Glutamatergic neuron (in vitro differentiated cells): ENCODE data around the gene SLCO3A1. TPM values are rescaled to one million over a fixed set of nuclear protein-coding genes. Genes with fewer than 3 reads are reported as not detected.

Source experiments
- DNase-seq: peaks from one replicate; pipeline ENCODE4 v3.0.0; 2022
- H3K27ac Mint-ChIP-seq: one replicate; pipeline ENCODE4 v1.8.0; 2020; ENCODE audit warnings: mild to moderate bottlenecking, mixed read lengths, inconsistent platforms; ENCODE audit not compliant: unreplicated experiment
- H3K27me3 Mint-ChIP-seq: one replicate; pipeline ENCODE4 v1.8.0; 2020; ENCODE audit warnings: mild to moderate bottlenecking, moderate library complexity, mixed read lengths, inconsistent platforms; ENCODE audit not compliant: unreplicated experiment
- H3K36me3 Mint-ChIP-seq: one replicate; pipeline ENCODE4 v1.8.0; 2020; ENCODE audit warnings: mild to moderate bottlenecking, mixed read lengths, inconsistent platforms; ENCODE audit not compliant: unreplicated experiment
- H3K4me1 Mint-ChIP-seq: one replicate; pipeline ENCODE4 v1.8.0; 2020; ENCODE audit warnings: mild to moderate bottlenecking, low read depth, mixed read lengths, inconsistent platforms; ENCODE audit not compliant: unreplicated experiment
- H3K4me3 Mint-ChIP-seq: one replicate; pipeline ENCODE4 v1.8.0; 2020; ENCODE audit warnings: mild to moderate bottlenecking, mixed read lengths, inconsistent platforms; ENCODE audit not compliant: unreplicated experiment
- H3K9me3 Mint-ChIP-seq: one replicate; pipeline ENCODE4 v1.8.0; 2020; ENCODE audit warnings: mild to moderate bottlenecking, moderate library complexity, mixed read lengths, inconsistent platforms; ENCODE audit not compliant: unreplicated experiment
- CTCF ChIP-seq: fragments of 200-600 bp; sonication (generic); IDR thresholded peaks from one replicate; pipeline ENCODE4 v1.5.0; 2021; ENCODE audit not compliant: partially characterized antibody, unreplicated experiment
- total RNA-seq: library from RNA; stranded (reverse); fragmentation: NEBNext Ultra II Directional; extraction: Animal tissue kit (Norgen Biotek cat#: 25700); gene quantifications from one replicate; pipeline ENCODE4 v1.2.1, GENCODE V29; 2021; ENCODE audit not compliant: unreplicated experiment

Gene SLCO3A1
- total RNA-seq, 1 donor from 2014 or later = 27.9 TPM

GRCh38 chr15:91985297-91985696 is 131.8 kb downstream of the SLCO3A1 start:
- no peaks in the 10 kb centered on the region for H3K9me3 Mint-ChIP-seq
- H3K27ac Mint-ChIP-seq = no peak overlapping the region
- no peak for DNase-seq
- H3K4me1 Mint-ChIP-seq = peaks cover 13% of the 10 kb centered on the region
- H3K27me3 Mint-ChIP-seq = no peaks in the 10 kb centered on the region
- no peak for TF ChIP-seq CTCF
- H3K36me3 Mint-ChIP-seq = no peaks in the 10 kb centered on the region
- no peak overlapping the region for H3K4me3 Mint-ChIP-seq

GRCh38 chr15:91988071-91988470 is 134.6 kb downstream of the SLCO3A1 start:
- no peaks in the 10 kb centered on the region for H3K27me3 Mint-ChIP-seq
- H3K9me3 Mint-ChIP-seq = no peaks in the 10 kb centered on the region
- TF ChIP-seq CTCF = no peak
- no peak for DNase-seq
- H3K4me3 Mint-ChIP-seq = no peak overlapping the region
- H3K27ac Mint-ChIP-seq = no peak overlapping the region
- H3K36me3 Mint-ChIP-seq = no peaks in the 10 kb centered on the region
- H3K4me1 Mint-ChIP-seq = peaks cover 17% of the 10 kb centered on the region

GRCh38 chr15:91988655-91989054 is 135.1 kb downstream of the SLCO3A1 start:
- Mint-ChIP-seq H3K36me3 (no peaks in the 10 kb centered on the region), H3K9me3 (no peaks in the 10 kb centered on the region), H3K4me1 (peaks cover 13% of the 10 kb centered on the region), H3K27ac (no peak overlapping the region), H3K27me3 (no peaks in the 10 kb centered on the region), H3K4me3 (no peak overlapping the region)
- TF ChIP-seq CTCF = no peak
- no peak for DNase-seq

GRCh38 chr15:91989821-91990220 is 136.3 kb downstream of the SLCO3A1 start:
- TF ChIP-seq CTCF = no peak
- Mint-ChIP-seq H3K27ac (no peak overlapping the region), H3K9me3 (no peaks in the 10 kb centered on the region)

GRCh38 chr15:91992945-91993344 is 139.4 kb downstream of the SLCO3A1 start:
- H3K27ac Mint-ChIP-seq = no peak overlapping the region
- no peak for DNase-seq
- H3K9me3 Mint-ChIP-seq = no peaks in the 10 kb centered on the region
- no peaks in the 10 kb centered on the region for H3K27me3 Mint-ChIP-seq
- H3K4me3 Mint-ChIP-seq = no peak overlapping the region
- H3K36me3 Mint-ChIP-seq = no peaks in the 10 kb centered on the region
- no peak for TF ChIP-seq CTCF
- H3K4me1 Mint-ChIP-seq = peaks cover 10% of the 10 kb centered on the region

More at GRCh38 chr15:91989821-91990220, 136.3 kb downstream of the SLCO3A1 start:
- no peak overlapping the region for H3K4me3 Mint-ChIP-seq
- no peaks in the 10 kb centered on the region for H3K27me3 Mint-ChIP-seq
- peaks cover 13% of the 10 kb centered on the region for H3K4me1 Mint-ChIP-seq
- no peak for DNase-seq
- H3K36me3 Mint-ChIP-seq = no peaks in the 10 kb centered on the region
